Testis (tissue), 2 donors: Measurements from ENCODE around the gene NDST1.

Source experiments
- POLR2A ChIP-seq: fragments of 450-650 bp; IDR thresholded peaks from one replicate; pipeline ENCODE4 v1.6.1; 2017; ENCODE audit warnings: antibody characterized with exemption, mild to moderate bottlenecking, moderate library complexity
- TF ChIP-seq, protein P1 (sequence below), 3 experiments: fragments of 450-650 bp in 2 of 3; fragments of 200-600 bp in 1 of 3; sonication (generic) in 1 of 3; IDR thresholded peaks; one replicate each; pipeline ENCODE4 v1.5.1; 2016 to 2019; ENCODE audit warnings: antibody characterized with exemption in 3 of 3, mild to moderate bottlenecking in 2 of 3, moderate library complexity in 1 of 3

DNA sequence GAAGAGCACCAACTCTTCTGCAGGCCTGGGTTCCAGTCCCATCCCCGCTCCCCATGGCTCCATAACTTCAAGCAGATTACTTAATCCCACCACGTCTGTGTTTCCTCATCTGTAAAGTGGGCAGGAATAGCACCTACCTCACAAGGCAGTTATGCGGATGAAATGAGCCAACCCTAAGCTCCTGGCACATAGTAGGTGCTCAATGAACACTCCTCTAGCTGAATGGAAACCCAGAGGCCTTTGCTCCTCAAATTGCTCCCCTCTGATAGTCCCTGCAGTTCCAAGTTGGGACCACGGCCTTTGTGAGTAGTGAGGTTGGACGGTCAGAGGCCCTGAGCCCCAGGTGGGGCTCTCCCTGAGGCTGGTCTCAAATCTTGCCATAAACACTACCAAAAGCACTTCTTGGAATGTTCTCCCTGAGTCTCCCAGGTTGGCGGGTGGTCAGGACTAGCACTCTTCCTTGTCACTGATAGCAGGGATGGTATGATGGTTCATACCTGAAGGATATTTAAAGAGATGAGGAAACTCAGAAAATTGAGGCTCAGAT lies 97.0 kb downstream of the NDST1 start:
- TF ChIP-seq, protein P1, sequence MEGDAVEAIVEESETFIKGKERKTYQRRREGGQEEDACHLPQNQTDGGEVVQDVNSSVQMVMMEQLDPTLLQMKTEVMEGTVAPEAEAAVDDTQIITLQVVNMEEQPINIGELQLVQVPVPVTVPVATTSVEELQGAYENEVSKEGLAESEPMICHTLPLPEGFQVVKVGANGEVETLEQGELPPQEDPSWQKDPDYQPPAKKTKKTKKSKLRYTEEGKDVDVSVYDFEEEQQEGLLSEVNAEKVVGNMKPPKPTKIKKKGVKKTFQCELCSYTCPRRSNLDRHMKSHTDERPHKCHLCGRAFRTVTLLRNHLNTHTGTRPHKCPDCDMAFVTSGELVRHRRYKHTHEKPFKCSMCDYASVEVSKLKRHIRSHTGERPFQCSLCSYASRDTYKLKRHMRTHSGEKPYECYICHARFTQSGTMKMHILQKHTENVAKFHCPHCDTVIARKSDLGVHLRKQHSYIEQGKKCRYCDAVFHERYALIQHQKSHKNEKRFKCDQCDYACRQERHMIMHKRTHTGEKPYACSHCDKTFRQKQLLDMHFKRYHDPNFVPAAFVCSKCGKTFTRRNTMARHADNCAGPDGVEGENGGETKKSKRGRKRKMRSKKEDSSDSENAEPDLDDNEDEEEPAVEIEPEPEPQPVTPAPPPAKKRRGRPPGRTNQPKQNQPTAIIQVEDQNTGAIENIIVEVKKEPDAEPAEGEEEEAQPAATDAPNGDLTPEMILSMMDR (IDR thresholded peaks at IDR 0.05) = no peak
- no peak for TF ChIP-seq POLR2A
